GM18868 (cell line): ENCODE measurements around the gene TULP4.
"Not testable (repeated sequence)": the region's sequence is repeated elsewhere in the genome, so short reads cannot be mapped to it uniquely, and the experiment has no call there.

ENCODE experiments used
- ATAC-seq: cut with Tn5 transposase; IDR thresholded peaks from one replicate; pipeline ENCODE4 v1.9.1; 2021; ENCODE audit warnings: mild to moderate bottlenecking, moderate library complexity; ENCODE audit not compliant: unreplicated experiment

Gene TULP4

DNA sequence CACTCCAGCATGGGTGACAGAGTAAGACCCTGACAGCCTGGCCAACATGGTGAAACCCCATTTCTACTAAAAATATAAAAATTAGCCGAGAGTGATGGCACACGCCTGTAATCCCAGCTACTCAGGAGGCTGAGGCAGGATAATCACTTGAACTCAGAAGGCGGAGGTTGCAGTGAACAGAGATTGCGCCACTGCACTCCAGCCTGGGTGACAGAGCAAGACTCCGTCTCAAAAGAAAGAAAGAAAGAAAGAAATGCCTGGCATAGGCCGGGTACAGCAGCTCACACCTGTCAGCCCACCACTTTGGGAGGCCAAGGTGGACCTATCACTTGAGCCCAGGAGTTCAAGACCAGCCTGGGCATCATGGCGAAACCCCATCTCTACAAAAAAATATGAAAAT is 208.7 kb downstream of the TULP4 start:
- ATAC-seq = not testable (repeated sequence)

DNA sequence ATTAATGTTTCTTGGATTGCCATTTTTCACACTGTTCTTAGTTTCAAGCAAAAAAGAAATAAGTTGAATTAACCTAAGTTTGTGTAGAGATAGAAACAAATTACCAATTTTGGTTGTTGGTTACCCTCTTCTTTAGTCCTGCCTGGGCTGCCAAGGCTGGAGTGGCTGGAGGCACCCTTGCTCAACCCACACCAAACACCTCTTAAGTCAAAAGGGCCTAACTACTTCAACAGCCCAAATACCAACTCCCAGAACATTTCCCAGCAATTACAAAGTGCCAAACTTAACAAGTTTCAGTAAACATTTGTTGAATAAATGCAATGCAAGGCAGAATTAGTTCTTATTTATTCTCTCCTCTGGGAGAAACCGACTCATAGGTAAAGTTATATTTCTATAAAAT is 209.5 kb downstream of the TULP4 start:
- ATAC-seq = no peak

DNA sequence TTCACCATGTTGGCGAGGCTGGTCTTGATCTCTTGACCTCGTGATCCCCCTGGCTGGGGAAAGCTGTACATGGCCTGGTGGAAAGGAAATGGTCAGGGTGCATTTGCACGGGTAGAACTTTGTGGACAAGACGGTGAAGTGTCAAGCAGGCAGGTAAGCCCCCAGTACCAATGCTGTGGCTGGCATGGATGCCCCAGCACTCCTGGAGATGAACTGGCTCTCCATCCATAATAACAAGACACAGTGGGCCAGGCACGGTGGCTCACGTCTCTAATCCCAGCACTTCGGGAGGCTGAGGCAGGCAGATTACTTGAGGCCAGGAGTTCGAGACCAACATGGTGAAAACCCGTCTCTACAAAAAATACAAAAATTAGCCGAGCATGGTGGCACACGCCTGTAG is 210.4 kb downstream of the TULP4 start:
- ATAC-seq = no peak

DNA sequence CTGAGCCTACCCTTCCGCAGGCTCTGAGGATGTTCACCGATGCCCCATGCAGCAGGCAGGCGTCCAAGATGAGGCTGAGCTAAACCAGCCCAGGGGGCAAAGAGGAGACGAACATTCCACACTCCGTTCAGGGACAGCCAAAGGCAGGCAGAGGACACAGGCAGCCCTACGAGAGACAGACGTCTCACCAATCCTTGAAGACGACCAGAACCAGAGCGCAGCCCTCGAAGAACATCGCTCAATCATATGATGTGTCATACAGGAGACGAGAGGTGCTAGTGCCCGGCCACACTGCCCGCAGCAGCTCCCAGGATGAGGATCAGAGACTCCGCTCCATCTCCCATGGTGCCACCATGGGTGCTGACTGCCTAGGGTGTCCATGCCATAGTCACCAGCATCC is 212.0 kb downstream of the TULP4 start:
- no peak for ATAC-seq

DNA sequence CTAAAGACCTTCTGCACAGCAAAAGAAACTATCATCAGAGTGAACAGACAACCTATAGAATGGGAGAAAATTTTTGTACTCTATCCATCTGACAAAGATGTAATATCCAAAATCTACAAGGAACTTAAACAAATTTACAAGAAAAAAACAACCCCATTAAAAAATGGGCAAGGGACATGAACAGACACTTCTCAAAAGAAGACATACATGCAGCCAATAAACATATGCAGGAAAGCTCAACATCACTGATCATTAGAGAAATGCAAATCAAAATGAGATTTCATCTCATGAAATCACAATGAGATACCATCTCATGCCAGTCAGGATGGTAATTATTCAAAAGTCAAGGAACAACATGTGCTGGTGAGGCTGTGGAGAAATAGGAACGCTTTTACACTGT is 215.6 kb downstream of the TULP4 start:
- not testable (repeated sequence) for ATAC-seq

DNA sequence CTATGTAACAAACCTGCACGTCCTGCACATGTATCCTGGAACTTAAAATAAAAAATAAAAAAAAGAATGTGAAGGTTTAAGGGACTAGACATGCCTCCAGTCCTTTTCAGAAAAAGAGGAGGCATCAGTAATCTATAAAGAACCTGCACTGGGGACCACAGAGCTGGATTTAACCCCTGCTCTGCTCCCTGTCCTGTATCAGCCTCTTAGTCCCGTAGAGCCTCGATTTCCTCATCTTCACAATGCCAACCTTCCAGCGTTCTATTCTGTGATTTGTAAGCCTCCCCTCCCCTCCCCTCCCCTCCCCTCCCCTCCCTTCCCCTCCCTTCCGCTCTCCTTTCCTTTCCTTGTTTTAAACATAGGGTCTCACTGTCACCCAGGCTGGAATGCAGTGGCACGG is 216.6 kb downstream of the TULP4 start:
- ATAC-seq = no peak

DNA sequence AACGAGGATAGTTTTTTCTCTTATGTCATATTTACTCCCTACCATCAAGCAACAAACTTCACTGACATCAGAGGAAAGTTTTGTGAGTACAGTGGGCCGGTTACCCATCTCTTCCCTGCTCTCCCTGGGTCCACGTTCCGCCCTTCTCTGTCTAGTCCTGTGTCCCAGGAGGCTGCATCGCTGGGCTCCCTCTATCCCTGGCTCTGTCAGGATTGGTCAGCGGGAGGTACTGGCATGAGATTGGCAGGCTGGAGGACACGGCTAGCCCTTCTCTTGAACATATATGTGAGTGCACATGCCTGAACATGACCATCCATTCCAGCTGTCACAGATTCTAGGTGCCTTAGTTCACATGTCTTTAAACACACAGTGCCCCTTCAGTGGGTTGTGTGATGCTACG is 217.4 kb downstream of the TULP4 start:
- ATAC-seq = no peak

DNA sequence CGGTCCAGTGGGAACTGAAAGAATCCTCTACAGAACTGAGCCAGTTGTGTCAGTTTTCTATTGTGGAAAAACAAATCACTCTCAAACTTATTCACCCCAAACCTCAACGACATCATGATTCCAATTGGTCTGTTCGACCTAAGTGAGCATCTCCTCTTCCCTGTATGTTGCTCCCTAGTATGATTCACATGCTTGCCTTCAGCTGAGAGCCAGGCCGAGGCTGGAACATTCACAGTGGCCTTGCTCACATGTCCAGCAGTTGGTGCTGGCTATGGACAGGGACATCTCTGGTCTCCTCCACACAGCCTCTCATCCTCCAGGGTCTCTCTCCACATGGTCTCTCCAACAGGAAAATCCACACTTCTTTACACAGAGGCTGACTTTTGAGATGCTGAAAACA is 219.3 kb downstream of the TULP4 start:
- no peak for ATAC-seq

DNA sequence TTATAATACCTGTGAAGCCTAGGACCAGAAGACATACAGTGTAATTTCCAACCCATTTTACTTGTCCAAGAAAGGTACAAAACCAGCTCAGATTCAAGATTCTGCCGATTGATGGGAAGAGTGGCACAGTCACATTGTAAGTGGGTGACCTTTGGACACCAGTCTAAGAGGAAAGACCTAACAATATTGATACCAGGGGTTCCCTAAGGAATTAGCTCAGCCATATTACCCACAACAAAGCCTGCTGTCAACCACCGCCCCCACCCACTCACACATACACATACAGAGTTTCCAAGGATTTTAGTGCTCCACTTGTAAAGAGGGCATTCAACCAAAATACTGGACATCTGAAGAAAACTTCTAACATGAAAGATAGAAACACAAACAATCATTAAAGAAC is 219.7 kb downstream of the TULP4 start:
- ATAC-seq = no peak

DNA sequence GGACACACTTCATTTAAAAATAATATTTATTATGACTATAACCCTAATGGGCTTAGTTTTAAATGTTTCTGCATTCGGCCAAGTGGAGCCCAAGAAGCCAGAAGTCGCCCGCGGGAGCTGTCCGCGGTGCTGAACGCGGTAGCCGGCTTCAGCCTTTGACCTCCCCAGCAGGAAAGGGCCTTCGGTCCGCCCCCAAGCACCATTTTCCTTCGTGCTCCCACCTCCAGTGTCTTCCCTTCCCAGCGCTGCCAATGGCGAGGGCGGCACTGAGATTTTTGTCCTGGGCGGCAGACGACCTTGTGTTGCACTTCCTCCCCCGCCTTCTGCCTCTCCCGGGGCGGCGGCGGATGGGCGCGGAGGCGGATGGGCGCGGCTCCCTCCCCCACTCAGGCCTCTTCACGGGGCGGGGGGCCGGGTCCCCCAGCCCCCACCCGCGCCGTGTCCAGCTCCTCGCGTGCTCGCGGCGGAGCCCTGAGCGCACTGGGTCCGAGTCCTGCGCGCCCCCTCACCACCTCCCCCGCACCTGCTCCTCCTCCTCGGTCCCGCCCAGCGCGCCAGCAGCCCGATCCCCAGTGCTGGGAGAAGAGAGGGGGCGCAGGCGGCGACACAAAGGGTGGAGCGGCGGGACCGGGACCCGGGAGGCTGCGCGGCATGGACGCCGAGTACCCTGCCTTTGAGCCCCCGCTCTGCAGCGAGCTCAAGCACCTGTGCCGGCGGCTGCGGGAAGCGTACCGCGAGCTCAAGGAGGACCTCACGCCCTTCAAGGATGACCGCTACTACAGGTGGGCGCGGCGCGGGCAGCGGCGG is 224.0 kb downstream of the TULP4 start:
- ATAC-seq = no peak

DNA sequence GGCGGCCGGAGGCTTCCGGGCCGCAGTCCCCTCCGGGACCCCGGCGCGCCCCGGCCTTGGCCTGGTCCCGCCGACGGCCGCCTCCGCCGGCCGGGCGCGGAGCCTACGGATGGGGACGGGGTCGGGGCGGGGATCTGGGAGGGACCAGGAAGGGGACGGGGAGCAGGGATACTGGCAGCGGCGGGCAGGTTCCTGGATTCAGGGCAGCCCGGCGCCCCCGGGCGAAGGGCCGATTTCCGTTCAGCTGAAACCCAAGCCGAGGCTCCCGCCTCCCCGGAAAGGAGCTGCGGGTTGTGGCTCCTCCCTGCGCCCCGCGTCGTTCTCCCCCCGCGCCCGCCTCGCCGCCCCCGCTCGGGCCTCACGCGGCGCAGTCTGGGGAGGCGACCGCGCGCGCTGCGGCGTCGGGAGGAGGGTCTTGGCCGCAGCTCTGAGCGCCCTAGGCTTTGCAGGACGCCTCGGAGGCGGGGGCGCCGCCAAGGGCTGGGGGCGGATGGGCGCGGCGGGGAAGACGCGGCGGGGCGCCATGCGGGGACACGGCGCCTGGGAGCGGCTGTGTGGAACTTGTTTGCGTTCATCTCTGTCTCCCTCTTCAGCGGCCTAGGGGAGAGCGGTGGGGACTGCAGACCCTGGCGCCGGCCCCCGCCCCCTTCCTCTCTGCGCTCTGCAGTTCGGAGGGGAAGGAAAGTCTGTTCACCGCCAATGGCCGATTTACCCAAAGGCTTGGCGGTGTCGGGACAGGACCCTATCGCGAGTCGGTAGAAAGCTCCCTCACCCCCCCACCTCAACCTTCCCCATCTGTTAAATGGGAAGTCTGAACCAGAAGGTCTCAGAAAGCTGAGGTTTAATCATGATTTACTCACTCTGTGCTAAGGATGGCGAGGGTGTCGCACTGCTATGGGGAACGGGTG is 224.9 kb downstream of the TULP4 start:
- no peak for ATAC-seq

DNA sequence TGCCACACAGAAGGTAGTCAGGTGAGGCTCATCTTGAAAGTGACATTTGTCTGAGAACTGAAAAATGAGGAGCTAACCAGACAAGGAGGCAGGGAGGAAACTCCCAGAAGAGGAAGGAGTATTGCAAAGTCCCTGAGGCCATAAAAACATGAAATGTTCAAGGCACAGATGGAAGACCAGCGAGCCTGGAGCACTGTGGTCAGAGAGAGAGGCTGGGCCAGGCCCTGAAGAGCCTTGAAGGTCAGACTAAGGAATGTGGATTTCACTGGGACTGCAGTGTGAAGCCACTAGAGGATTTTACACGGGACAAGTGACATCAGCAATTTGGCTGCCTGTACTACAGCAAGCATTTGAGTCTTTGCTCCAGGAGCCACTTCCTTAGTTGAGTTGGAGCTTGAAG is 226.5 kb downstream of the TULP4 start:
- ATAC-seq = no peak

DNA sequence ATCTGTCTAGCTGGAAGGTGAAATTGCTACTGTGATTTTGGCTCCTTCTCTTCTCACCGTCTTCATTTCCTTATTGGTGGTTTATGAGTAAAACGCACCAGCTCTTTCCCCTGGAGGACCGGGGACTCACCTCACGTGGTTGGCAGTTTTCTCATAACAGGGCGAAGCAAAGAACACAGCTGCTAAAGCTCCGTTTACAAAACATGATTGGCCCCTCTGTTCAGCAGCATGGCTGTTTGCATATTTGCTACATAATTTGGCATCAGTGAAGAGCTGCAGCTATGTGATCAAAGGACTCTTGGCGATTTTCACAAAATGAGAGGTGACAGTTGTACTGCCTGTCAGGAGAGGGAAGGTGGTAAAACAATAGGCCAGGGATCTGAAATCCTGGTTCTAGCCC is 227.1 kb downstream of the TULP4 start:
- no peak for ATAC-seq

DNA sequence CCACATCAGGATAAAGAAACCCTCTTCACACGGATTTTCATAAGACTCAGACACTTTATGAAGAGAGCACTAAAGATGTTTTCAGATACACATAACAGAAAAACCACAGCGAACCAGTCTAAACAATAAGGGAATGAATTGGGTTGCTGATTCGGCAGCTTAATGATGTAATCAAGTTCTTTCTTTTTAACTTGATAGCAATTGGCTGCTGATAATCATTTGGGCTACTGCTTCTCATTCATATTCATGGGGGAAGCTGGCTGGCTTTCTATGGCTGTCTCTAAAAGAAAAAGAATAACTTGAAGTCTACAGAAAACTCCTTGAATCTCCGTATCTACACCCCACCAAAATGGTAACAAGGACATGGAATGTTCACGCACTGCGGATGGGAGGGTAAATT is 227.6 kb downstream of the TULP4 start:
- no peak for ATAC-seq

DNA sequence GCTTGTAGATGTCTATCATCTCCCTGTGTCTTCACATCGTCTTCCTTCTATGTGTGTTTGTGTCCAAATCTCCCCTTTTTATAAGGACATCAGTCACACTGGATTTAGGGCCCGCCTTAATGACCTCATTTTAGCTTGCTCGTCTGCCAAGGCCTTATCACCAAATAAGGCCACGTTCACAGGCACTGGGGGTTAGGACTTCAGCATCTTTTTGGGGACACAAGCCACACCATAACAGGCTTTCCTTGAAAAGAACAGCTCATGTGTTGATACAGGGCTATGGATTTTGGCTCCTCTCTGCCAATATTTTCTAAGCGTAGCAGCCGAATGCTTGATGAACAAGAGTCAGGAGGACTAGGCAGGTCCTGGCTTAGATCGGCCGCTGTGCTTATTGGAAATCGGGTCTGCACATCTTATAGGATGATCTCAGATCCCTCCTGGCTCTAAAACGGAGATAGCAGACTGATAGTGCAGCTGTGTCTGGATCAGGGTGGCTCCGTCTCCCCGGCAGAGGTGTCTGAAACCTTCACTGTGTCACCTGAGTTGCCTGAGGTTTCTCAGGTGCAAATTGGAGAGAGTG is 231.4 kb downstream of the TULP4 start:
- ATAC-seq = no peak

DNA sequence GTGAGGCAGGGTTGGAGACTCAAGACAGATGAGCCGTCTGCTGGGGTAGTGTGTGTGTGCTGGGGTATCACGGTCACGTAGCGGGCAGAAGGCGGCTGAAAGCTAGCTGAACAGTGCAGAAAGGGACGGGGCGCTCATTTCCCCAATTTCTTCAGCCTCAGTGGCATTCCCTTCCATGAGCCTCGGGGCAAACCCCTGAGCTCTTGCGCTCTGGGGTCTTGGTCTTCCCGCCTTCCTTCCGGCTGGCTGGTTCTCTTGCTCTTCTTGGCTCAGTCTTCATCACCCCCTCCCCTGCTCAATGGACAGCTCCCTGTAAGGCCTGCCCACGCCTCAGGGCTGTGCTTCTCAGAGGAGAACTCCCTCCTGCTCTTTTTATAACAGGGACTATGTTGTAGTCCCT is 232.2 kb downstream of the TULP4 start:
- no peak for ATAC-seq

DNA sequence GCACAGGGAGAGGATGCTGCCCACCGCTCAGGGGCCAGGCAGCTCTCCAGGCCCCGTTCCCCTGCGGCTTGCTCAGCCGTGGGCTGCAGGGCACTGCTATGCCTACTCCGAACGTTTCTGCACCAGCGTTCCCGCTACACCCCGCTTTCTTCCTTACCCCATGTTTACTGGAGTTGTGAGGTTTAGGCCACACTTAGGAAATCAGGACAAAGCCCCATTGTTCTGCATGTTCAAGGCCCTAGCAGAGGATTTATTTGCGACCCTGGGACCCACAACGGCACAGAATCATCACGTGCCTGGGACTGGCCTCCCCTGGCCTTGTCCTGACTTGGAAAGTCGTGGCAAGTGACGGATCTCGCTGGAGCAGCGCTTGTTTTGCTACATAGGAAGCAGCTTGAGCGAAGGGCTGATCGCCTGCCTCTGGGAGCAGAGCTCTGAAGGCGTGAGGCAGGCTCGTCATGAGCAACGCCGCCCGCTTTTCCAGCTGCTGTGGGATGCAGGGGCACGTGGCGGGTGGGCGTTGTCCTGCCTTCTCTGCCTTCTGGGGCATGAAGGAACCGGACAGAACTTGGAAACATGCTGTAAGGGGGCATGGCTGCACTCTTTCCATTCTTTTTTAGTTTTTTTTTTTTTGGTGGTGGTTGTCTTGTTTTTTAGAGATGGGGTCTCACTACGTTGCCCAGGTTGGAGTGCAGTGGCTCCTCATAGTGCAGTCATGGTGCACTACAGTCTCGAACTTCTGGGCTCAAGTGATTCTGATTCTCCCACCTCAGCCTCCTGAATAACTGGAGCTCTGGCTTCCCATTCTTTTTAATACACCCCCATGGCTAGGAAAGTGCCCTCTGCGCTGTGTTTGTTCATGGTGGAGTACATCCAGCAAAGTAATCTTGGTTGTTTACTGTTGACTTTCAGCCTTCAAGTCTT is 233.0 kb downstream of the TULP4 start:
- ATAC-seq = no peak

DNA sequence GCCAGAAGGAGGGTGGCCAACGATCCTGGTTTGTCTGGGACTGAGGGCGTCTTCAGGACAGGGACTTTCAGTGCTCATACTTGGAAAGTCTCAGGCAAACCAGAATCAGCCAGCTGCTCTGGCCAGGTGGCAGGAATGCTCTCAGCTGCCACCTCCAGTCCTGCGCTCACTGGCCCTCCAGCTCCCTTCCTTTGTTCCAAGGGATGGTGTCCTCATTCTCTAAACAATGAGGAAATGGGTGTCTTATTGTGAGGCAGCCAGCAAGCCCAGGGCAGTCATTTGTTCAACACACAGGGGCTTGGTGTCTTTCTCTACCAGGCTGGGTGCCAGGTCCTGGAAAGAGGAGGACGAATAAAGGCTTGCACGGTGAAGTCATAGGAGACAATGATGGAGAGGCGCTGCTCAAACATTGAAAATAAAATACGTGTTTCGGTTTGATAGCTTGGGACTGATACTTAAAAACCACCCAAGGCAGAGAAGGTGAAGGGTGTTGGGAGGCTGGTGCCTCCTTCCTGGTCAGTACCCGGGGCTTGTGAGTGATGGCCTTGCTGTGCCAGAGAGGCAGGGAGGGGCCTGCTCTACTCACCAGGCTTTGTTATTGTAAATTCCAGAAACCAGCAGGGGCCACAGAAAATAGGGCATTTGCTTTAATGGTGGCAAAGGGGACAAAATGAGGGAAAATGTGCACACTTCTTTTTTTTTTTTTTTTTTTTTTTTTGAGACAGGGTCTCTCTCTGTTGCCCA is 236.3 kb downstream of the TULP4 start:
- ATAC-seq = no peak

DNA sequence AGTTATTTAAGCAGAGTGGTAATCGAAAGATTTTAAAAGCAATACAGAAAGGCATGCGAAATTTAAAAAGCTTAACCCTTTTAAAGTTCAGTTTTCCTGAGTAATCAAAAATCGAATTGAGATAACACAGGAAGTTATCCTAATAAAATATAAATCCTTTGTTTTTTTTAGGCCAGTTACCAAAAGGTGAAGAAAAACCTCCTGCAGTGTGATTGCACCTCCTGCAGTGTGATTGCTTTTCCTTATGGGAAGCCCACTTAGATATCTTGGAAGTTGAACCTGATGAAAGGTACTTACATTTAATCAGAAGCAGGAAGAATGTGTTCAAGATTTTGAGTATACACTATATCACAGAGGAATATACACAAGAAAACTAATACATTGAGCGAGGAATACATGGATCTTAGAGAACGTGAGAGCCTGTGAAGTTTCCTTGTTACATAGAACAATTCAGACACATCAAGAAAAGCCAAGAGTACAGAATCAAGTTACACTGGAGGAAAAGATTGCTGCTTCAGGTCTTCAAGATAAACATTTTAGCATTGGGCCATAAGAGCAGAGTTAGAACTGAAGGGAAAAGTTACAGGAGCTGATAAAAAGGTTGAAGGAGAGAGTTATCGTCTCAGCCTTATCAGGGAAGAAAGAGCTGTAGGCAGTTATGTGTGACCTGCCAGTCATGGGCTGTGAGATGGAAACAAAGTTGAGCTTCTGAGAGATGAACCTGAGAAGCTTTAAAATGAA is 240.0 kb downstream of the TULP4 start:
- ATAC-seq = no peak
